HepG2 (cell line): ENCODE data around the gene IQGAP2. TPM values are rescaled to one million over a fixed set of nuclear protein-coding genes. Genes with fewer than 3 reads are reported as not detected.
A peak's percentile ranks its signal among the peaks of the same experiment; 100 is the strongest.

ENCODE experiments used
- ASH2L ChIP-seq: fragments of 300-600, 200-600 bp; sonication (generic); IDR thresholded peaks from 2 replicates; pipeline ENCODE4 v1.7.0; 2017; ENCODE audit warnings: low read depth, mild to moderate bottlenecking, moderate library complexity, mixed read lengths, low read length; ENCODE audit not compliant: insufficient read length
- CEBPB ChIP-seq: IDR thresholded peaks from 2 replicates; pipeline ENCODE4 v1.6.1; 2011; ENCODE audit warnings: low read depth, low read length, improper control_type of control experiment, borderline replicate concordance
- CREB1 ChIP-seq, 2 experiments: fragments of 450-650 bp in 1 of 2; IDR thresholded peaks; 2 replicates each; pipeline ENCODE4 v1.6.1; 2016 to 2017; ENCODE audit warnings: control low read depth in 1 of 2, mild to moderate bottlenecking in 1 of 2, missing compliant biosample characterization in 1 of 2, missing genetic modification characterization in 1 of 2
- FOXO4 ChIP-seq: sonication (generic); formaldehyde crosslinking; conservative IDR thresholded peaks from 2 replicates; pipeline ENCODE4 v1.8.1; 2023; ENCODE audit warnings: missing genetic modification reagents
- HDAC2 ChIP-seq: sonication (generic); formaldehyde crosslinking; IDR thresholded peaks from 2 replicates; pipeline ENCODE4 v1.4.0; 2020; ENCODE audit warnings: missing genetic modification reagents
- ISL2 ChIP-seq: sonication (generic); formaldehyde crosslinking; IDR thresholded peaks from 2 replicates; pipeline ENCODE4 v1.5.0; 2020; ENCODE audit warnings: missing genetic modification reagents
- MTA1 ChIP-seq: sonication (generic); formaldehyde crosslinking; IDR thresholded peaks from 2 replicates; pipeline ENCODE4 v1.4.0; 2020; ENCODE audit warnings: missing genetic modification reagents, mild to moderate bottlenecking, borderline replicate concordance
- NFE2L1 ChIP-seq: sonication (generic); formaldehyde crosslinking; IDR thresholded peaks from 2 replicates; pipeline ENCODE4 v1.4.0; 2020; ENCODE audit warnings: missing genetic modification reagents, mild to moderate bottlenecking, borderline replicate concordance
- PAXIP1 ChIP-seq: sonication (generic); formaldehyde crosslinking; conservative IDR thresholded peaks from 2 replicates; pipeline ENCODE4 v1.4.0; 2020; ENCODE audit warnings: mild to moderate bottlenecking, missing genetic modification reagents, moderate library complexity
- PHF21A ChIP-seq: sonication (generic); formaldehyde crosslinking; IDR thresholded peaks from 2 replicates; pipeline ENCODE4 v1.5.0; 2020; ENCODE audit warnings: mild to moderate bottlenecking, missing genetic modification reagents
- RCOR2 ChIP-seq: IDR thresholded peaks from 2 replicates; pipeline ENCODE4 v1.6.1; 2016; ENCODE audit warnings: missing biosample characterization, missing genetic modification reagents
- ZBTB21 ChIP-seq: sonication (generic); formaldehyde crosslinking; IDR thresholded peaks from 2 replicates; pipeline ENCODE4 v1.4.0; 2020; ENCODE audit warnings: missing genetic modification reagents
- ZGPAT ChIP-seq: IDR thresholded peaks from 2 replicates; pipeline ENCODE4 v1.6.1; 2016; ENCODE audit warnings: mild to moderate bottlenecking
- ZMYM4 ChIP-seq: sonication (generic); formaldehyde crosslinking; IDR thresholded peaks from 2 replicates; pipeline ENCODE4 v1.8.1; 2023; ENCODE audit warnings: mild to moderate bottlenecking, missing genetic modification reagents
- ZNF687 ChIP-seq: sonication (generic); formaldehyde crosslinking; IDR thresholded peaks from 2 replicates; pipeline ENCODE4 v1.5.1; 2020; ENCODE audit warnings: mild to moderate bottlenecking, missing genetic modification reagents, moderate library complexity
- ZSCAN12 ChIP-seq: sonication (generic); formaldehyde crosslinking; IDR thresholded peaks from 2 replicates; pipeline ENCODE4 v1.9.0; 2021; ENCODE audit warnings: mild to moderate bottlenecking, missing genetic modification reagents
- polyA plus RNA-seq, 8 experiments: library from polyadenylated mRNA; depleted of rRNA in 3 of 8; stranded (reverse) in 7 of 8; unstranded in 1 of 8; fragments of >200 nt; fragmentation: Illumina TruSeq in 4 of 8; extraction: Trizol in 4 of 8; gene quantifications; 2 replicates each; pipeline versions ENCODE4 v1.2.1 to v1.2.3, GENCODE V29; 2011 to 2016; ENCODE audit warnings: low read depth in 4 of 8, missing spikeins in 1 of 8, mixed read lengths in 1 of 8; ENCODE audit not compliant: insufficient read depth in 1 of 8
- total RNA-seq, 5 experiments: library from RNA; depleted of rRNA; stranded (reverse); fragments of >200 nt; fragmentation: Illumina TruSeq; extraction: Trizol; gene quantifications; 2 replicates each; pipeline ENCODE4 v1.2.3, GENCODE V29; 2016; ENCODE audit warnings: low read depth in 1 of 5

IQGAP2 gene
- total and polyA plus RNA-seq, 2 of the 13 experiments (the other 11 are each of a cell fraction or from before 2014, with no cell fraction given): 35.2 to 83.3 TPM

GRCh38 chr5:76472335-76473008 is 69.4 kb downstream of the IQGAP2 start (continued):
- TF ChIP-seq HDAC2 (CRISPR knock-in tag): peak; percentile 69
- no peak for TF ChIP-seq ZSCAN12 (CRISPR knock-in tag)
- TF ChIP-seq ASH2L: peak; percentile 14
- no peak for TF ChIP-seq NFE2L1 (CRISPR knock-in tag)
- no peak for TF ChIP-seq ZBTB21 (CRISPR knock-in tag)
- peak; percentile 47; the same call in 1 of the 2 replicates for TF ChIP-seq ZNF687
- peak; percentile 25; the same call in 1 of the 2 replicates for TF ChIP-seq PHF21A (CRISPR knock-in tag)
- no peak for TF ChIP-seq CREB1 (IDR thresholded peaks at IDR 0.05)
- peak; percentile 49 for TF ChIP-seq CREB1 (CRISPR knock-in tag; IDR thresholded peaks at IDR 0.05)
- TF ChIP-seq ISL2 (CRISPR knock-in tag): peak; percentile 89
- peak; percentile 57; the same call in 1 of the 2 replicates for TF ChIP-seq MTA1 (CRISPR knock-in tag)
- TF ChIP-seq PAXIP1 (CRISPR knock-in tag): peak; percentile 74
- peak; percentile 89; the same call in 1 of the 2 replicates for TF ChIP-seq RCOR2 (CRISPR knock-in tag)
- 0 out of 2 replicates have a peak, but pooled peaks have one; percentile 17 for TF ChIP-seq ZMYM4 (CRISPR knock-in tag)
- 0 out of 2 replicates have a peak, but pooled peaks have one; percentile 83 for TF ChIP-seq FOXO4 (CRISPR knock-in tag)
- peak; percentile 72; the same call in 1 of the 2 replicates for TF ChIP-seq CEBPB
- TF ChIP-seq ZGPAT: peak; percentile 46; the same call in 1 of the 2 replicates
